IPS-NIHi7 (cell line): ENCODE data around the gene TARS3.
"Not testable (repeated sequence)": the region's sequence is repeated elsewhere in the genome, so short reads cannot be mapped to it uniquely, and the experiment has no call there.

Source experiments
- DNase-seq: peaks from one replicate; pipeline ENCODE4 v3.0.0; 2012; ENCODE audit warnings: mixed read lengths; ENCODE audit errors: extremely low spot score

The TARS3 gene

DNA sequence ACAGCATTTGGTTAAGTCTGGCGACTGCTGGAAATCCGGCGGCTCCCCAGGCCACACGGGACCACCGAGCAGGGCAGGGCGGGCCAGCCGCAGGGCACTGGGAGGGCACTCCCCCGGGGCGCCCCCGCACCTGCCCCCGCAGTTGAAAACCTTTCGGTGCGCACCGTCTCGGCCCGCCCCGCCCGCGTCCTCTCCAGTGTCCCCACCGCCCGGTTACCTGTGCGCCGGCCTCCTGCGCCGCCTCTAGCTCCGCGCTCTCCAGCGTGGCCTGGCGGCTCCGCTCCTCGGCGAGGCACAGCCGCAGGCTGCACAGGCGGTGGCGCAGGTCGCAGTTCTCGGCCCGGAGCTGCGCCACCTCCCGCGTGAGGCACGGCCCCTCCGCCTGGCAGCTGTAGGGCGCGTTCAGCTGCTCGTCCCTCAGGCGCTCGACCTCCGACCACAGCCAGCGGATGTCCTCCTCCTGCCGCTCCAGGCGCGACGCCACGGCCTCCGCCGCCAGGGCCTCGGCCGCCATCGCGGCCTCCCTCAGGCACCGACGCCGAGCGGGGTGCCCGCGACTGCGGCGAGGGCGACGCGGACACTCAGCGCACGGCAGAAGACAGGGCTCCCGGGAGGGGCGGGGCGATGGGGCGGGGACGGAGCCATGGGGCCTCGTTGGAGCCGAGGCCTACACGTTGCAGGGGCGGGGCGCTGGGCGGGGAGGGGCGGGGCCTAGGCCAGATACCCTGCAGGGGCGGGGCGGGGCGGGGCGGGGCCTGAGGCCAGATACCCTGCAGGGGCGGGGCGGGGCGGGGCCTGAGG is at the start of gene TARS3:
Gene TARS3 (minus strand): TSS at position 600 of the 801 bp plus-strand sequence. CDS start 86 bp downstream, at position 514.
- DNase-seq, result peak; percentile 97

GRCh38 chr15:101773496-101774100 is 49.3 kb upstream of the TARS3 start:
- DNase-seq, result peak; percentile 23

- DNase-seq, result no peak
Measured at GRCh38 chr15:101772921-101773320, 48.6 kb upstream of the TARS3 start.

- not testable (repeated sequence) for DNase-seq
Measured at GRCh38 chr15:101767083-101767640, 42.9 kb upstream of the TARS3 start.

- no peak for DNase-seq
Measured at GRCh38 chr15:101765772-101766456, 41.6 kb upstream of the TARS3 start.

DNA sequence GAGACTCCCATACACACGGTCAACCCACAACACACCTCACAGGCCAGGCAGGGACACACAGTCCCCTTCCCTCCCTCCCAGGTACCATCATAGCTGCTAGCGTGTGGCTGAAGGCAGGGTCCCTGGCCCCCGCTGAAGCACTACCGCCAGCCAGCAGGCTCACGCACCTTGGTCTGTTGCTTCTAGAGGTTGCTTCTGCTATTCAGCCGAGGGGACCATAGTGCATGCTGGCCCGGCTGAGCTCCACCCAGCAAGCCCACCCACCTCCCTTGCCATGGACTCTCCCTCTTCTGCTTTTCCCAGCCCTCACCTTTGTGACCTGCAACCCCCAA is 41.0 kb upstream of the TARS3 start:
- not testable (repeated sequence) for DNase-seq

DNA sequence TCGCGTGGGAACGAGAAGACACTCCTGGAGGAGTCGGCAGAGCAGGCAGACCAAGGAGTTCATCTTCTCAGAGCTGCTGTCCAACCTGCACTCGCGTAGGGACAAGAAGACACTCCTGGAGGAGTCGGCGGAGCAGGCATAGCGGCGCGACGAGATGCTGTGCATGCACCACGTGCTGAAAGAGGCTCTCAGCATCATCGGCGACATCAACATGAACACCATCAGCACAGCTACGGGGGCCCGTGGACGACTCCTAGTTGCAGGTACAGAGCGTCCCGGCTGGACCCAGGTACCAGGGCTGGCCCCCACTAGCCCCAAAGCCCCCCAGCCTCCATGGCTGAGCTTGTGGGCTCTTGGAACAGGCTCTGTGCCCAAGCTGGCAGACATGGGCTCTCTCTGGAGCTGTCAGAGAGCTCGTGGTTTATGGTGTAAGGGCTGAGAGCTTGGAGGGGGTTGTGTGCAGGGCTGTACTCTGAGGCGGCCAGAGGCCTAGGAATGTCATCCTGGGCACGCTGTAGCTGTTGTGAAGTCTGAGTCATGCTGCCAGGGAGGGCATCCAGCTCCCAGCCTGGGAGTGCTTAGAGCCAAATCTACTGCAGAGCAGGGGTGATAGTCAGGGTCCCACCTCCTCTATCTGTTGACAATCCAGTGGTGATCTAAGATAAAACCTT is 40.5 kb upstream of the TARS3 start:
- DNase-seq, result not testable (repeated sequence)

GRCh38 chr15:101746716-101747082 is 22.4 kb upstream of the TARS3 start:
- DNase-seq, result not testable (repeated sequence)

DNA sequence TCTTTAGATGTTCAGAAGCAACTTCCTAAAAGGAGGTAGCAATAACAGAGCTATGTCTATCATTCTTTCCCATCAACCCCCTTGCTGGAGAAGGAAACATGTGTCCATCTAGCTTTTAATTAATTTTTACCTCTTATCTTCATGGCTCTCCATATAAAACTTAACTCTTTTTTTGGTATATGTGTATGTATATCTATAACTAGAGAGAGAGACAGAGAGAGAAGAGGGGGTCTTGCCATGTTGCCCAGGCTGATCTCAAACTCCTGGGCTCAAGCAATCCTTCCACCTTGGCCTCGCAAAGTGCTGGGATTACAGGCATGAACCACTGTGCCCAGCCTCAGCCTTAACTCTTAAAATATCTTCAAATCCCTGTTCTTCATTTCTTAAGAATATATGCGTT is 10.6 kb upstream of the TARS3 start:
- not testable (repeated sequence) for DNase-seq

- DNase-seq, result no peak
Measured at GRCh38 chr15:101733545-101733944, 9.3 kb upstream of the TARS3 start.

DNA sequence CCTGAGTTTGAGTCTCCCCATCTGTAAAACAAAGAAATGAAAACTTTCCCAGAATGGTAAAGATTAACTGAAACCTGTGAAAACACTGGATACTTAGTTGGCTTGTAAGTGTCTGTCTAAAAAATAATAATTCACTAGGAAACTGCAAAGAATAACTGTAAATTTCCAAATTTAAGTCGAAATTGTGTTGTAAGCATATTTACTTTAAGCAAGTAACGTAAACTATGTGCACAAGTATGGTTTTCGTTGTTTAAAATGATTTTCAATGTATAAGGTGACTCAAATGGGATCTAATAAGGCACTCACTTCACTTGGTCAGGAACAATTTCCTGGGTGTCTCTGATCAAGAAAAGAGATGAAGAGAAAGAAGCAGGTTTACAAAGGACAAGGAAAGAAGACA is 8.5 kb upstream of the TARS3 start:
- no peak for DNase-seq

- no peak for DNase-seq
Measured at GRCh38 chr15:101731746-101732145, 7.5 kb upstream of the TARS3 start.

- no peak for DNase-seq
Measured at GRCh38 chr15:101727186-101727585, 2.9 kb upstream of the TARS3 start.

GRCh38 chr15:101725073-101725472 is 800 bp upstream of the TARS3 start:
- DNase-seq, result no peak

GRCh38 chr15:101724675-101725005 is 367 bp upstream of the TARS3 start:
- DNase-seq, result no peak

DNA sequence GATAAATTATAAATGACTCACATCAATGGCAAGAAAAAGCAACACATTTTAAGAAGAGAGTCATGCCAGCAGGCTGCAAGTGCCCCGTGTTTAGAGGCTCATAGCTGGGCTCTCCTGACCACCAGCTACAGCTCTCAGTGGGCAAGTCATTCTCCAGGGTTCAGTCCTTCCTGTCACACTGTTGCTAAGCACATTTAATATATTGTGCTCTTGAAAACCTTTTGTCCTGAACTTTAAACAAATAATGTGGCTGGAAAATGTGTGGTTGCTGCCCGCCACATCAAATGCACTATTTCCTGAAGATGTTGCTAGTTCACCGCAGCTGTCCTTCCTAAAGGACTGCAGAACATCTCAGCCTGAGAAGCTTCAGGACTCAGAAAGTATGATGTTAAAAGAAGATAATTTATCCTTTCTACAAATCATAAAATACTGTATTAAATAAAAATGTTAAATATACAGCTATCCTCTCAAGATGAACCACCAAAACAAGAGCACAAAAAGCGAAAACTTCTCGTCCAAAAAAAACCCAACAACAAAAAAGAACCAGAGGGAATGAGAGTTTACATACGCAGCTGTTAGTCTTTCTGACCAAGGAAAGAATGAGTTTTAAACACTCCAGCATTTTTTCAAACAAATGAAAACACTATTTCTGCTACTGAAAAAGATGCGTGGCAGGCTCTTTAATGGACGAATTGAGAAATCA is 951 bp downstream of the TARS3 start:
- no peak for DNase-seq

- DNase-seq, result no peak
Measured at GRCh38 chr15:101718896-101719295, 5.4 kb downstream of the TARS3 start.

DNA sequence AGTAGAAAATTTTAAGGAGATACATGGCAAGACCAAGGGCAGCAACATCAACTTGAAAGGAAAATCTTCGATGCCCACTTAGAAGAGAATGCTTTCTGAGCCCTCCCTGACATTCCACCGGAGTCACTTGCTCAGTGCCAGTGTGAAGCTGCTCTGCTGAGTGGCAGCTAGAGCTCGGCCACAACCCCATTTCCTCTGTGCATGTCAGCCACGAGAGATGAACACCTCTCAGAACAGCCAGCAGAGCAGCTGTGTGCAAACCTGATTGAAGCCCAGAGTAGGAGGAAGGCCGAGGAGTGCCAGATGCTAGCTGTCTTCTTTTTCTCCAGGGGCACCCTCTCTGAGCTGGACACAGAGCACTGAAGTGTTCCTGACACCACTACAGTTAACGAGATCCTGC is 12.2 kb downstream of the TARS3 start:
- no peak for DNase-seq

GRCh38 chr15:101710806-101711205 is 13.5 kb downstream of the TARS3 start:
- DNase-seq, result no peak

- no peak for DNase-seq
Measured at GRCh38 chr15:101709466-101709865, 14.8 kb downstream of the TARS3 start.

GRCh38 chr15:101707983-101708382 is 16.3 kb downstream of the TARS3 start:
- no peak for DNase-seq

- no peak for DNase-seq
Measured at GRCh38 chr15:101702077-101702476, 22.2 kb downstream of the TARS3 start.
